Measurements from ENCODE around the gene UROS.

DNA sequence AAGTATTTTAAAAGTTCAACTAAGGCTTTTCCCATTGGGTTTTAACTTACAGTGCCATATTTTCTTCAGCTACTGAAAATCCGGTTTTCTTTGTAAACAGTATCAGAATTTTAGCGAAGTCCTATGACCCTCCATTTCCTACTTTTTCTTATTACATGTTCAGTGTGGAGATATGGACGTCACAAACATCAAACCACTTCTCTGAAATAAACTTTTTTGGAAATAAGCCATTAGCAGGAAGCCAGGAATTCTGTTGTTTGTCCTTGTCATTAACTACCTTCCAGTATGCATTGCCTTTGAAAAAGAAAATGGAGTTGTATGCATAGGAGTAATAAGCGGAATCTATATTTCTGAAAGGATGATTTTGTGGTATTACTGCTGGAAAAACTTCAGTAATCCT lies 56.5 kb downstream of the UROS start:
- no peak for TF ChIP-seq ZNF274 (IDR thresholded peaks at IDR 0.05; ENCODE audit: low read depth, low read length)
- no peak for TF ChIP-seq SUZ12 (IDR thresholded peaks at IDR 0.05; ENCODE audit: extremely low read depth, insufficient read depth, insufficient read length)

Measured in NT2/D1 (cell line).